Inflammatory macrophage treated with lipopolysaccharide for 1 hour (primary cell): Measurements from ENCODE around the gene UPF1.
A peak's percentile ranks its signal among the peaks of the same experiment; 100 is the strongest.
"Not testable (repeated sequence)": the region's sequence is repeated elsewhere in the genome, so short reads cannot be mapped to it uniquely, and the experiment has no call there.

Experiments used
- DNase-seq, 2 donors: peaks; one replicate each; pipeline ENCODE4 v3.0.0-alpha.2; 2020 to 2022

Gene UPF1

GRCh38 chr19:18800079-18800478, 31.7 kb upstream of the UPF1 start:
- DNase-seq: no peak

DNA sequence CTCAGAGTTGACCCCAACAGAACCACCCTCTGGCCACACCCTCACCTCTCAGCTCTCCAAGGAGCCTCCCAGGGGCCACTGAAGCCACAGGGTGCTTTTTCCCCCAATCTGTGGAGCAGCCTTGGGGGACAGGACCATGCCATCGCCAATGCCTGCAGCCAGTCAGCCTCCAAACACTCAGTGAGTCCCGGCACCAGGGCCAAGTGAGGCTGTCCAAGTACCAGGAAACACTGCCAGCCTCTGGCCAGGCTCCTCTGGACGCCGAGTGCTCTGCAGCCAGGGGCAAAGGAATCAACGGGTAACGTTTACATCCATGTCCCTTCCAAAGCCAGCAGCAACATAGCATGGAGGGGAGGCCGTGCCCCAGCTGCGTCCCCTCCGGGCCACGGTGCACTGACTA, 31.1 kb upstream of the UPF1 start:
- DNase-seq: no peak

DNA sequence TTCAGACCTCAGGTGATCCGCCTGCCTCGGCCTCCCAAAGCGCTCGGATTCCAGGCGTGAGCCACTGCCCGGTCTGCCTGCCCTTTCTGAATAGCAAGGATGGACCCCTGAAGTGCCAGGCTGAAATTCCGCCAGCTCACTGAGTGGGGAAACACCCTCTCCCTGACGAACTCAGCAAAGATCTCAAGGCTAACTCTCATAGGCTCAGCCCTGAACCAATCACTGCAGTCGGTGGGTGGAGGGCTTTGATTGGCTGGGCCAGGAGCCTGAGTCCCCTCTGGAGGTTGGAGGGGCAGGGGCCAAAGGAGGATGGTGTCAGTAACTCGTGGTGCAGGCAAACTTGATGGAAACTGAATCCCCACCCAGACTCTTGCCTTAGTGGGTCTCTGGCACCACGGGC, 29.4 kb upstream of the UPF1 start:
- DNase-seq: no peak

- DNase-seq: no peak
These were observed 28.1 kb upstream of the UPF1 start for GRCh38 chr19:18803550-18804138.

- DNase-seq: no peak
These were observed 27.6 kb upstream of the UPF1 start for GRCh38 chr19:18804139-18804601.

DNA sequence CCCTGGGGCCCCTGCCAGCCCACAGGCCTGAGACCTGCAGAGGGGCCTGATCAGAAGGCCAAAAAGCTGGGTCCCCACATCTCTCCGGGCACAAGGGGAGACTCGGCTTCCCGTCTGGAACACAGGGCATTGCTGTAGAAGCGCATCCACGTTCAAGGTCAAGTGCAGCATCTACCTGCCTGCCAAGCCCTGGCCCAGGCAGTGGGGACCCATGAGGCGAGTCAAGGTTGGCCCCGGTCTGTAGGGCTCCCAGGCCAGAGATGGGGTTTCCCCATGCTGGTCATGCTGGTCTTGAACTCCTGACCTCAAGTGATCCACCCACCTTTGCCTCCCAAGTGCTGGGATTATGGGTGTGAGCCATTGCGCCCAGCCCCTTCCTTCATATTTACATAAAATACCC, 27.1 kb upstream of the UPF1 start:
- DNase-seq: no peak

- DNase-seq: no peak
These were observed 23.9 kb upstream of the UPF1 start for GRCh38 chr19:18807861-18808331.

DNA sequence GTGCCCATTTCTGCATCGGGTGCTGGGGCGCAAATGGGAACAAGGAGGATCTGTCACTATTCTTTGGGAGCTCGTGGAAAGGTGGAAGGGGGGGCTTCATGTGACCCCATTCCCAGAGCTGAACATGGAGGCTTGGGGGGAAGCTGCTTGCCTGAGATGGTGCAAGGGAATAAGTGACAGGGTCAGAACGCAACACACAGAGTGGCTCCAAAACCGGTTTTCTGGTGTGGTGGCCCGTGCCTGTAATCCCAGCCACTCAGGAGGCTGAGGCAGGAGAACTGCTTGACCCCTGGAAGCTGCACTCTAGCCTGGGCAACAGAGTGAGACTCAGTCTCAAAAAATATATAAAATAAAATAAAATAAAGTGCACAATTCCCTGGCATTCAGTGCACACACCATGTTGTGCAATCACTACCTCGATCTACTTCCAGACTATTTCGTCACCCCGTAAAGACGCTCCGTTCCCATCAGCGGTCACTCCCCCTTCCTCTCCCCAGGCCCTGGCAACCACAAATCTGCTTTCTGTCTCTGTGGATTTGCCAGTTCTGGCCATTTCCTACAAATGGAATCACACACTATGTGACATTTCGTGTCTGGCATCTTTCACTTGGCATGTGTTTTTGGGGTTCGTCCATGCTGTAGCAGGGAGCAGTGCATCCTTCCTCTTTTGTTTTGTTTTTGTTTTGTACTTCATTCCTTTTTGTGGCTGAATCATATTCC, 22.4 kb upstream of the UPF1 start:
- peak in 1 of 2 donors; percentile 28 for DNase-seq

DNA sequence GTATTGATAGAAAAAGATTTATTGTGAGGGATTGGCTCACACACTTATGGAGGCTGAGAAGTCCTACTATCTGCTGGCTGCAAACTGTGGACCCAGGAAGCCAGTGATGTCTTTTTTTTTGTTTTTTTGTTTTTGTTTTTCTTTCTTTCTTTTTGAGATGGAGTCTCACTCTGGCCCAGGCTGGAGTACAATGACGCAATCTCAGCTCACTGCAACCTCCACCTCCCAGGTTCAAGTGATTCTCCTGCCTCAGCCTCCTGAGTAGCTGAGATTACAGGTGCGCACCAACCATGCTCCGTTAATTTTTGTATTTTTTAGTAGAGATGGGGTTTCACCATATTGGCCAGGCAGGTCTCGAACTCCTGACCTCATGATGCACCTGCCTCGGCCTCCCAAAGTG, 20.1 kb upstream of the UPF1 start:
- DNase-seq: not testable (repeated sequence)

DNA sequence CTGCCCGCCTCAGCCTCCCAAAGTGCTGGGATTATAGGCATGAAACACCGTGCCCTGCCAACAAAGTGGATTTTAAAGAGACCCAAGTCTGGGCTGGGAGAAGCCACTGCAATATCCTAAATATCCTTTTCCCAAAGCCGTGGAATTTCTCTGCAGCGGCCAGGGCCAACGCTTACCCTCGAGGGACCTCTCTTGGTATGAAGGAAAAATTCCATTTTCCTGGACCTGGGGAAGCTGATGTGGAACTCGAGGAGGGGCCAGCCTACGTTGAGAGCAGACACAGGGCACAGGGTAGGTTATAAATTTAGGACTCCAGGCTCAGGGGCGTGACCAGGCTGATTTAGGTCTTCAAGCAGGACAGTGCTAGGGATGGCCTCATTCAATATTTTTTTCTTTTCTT, 17.7 kb upstream of the UPF1 start:
- DNase-seq: no peak

GRCh38 chr19:18815673-18816072, 16.1 kb upstream of the UPF1 start:
- no peak for DNase-seq

DNA sequence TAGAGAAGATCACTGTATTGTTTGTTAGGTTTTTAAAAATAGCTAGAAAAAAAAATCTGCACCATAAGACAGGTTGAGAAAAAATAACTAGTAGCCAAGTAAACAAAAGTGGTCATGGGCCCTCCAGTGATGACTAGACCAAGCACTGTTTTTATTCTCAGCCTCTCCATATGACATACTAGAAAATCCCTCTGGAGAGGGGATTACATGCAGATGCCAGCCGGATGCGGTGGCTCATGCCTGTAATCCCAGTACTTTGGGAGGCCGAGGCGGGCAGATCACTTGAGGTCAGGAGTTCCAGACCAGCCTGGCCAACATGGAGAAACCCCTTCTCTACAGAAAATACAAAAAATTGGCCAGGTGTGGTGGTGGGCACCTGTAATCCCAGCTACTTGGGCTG, 15.1 kb upstream of the UPF1 start:
- DNase-seq: not testable (repeated sequence)

DNA sequence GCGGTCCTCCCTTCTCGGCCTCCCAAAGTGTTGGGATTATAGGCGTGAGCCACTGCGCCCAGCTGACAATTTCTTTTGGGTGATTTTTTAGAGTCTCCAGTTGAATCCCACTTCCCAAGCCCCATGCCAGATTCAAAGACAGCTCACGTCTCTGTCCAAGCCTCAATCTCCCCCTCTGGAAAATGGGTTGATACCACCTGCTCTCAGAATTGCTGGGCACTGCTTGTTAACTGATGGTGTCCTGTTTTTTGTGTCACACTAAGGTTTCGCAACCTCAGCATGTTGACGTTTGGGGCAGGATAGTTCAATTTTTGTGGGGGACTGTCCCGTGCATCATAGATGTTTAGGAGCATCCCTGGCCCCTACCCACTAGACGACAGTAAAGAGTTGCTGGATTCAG, 14.2 kb upstream of the UPF1 start:
- no peak for DNase-seq

- DNase-seq: peak; percentile 47 to 66
These were observed 3.0 kb upstream of the UPF1 start for GRCh38 chr19:18828786-18829185.

GRCh38 chr19:18830488-18830887, 1.3 kb upstream of the UPF1 start:
- no peak for DNase-seq

GRCh38 chr19:18832306-18833140, 764 bp downstream of the UPF1 start:
- DNase-seq: peak; percentile 13 to 18

DNA sequence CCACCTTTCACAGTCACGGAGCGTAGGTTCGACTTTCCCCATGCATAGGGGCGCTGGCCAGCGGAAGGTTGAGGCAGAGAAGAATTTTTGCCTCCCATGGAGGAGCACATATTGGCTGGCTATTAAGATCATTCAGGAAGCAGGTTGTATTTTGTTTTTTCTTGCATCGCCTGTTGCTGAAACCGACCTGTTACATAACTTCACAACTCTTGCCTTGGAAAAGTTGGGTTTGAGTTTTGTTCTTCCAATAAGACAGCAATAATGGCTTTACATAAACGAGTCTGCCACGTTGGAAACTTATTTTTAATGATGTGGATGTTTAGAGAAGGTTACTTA, 1.4 kb downstream of the UPF1 start:
- no peak for DNase-seq

DNA sequence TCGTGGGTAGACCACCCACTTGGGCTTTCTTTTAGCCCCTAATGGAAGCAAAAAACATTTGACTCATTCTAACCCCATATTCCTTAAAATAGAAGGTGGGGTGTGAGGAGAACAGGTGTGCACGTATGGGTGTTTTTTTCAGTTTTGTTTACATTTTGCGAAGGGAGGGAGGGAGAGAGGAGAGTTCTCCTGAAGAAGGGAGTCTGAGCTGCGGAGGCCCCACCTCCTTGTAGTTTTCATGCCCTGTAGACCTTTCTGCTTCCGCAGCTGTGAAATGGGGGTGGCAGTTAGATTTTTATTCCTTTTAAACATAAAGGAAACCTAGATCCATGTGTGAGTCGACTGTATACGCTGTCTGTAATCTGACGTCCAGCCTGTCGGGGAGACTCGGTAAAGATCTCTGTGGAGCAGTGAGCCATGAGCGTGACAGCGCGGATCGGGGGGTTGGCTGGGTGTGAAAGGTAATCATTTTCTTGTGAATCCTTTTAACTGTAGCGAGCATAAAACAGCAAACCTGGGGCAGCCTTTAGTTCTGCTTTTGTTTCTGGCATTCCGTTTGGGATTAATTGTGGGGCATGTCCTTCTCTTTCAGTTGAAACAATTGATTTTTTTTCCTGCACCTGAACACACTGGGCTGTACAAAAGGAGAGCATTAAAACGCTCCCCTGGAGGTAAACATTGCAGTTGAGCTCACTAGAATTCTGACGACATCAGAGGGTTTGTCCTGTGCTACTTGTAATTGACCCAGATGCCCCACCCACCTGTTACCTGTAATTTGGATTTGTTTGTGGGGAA, 2.3 kb downstream of the UPF1 start:
- DNase-seq: no peak

DNA sequence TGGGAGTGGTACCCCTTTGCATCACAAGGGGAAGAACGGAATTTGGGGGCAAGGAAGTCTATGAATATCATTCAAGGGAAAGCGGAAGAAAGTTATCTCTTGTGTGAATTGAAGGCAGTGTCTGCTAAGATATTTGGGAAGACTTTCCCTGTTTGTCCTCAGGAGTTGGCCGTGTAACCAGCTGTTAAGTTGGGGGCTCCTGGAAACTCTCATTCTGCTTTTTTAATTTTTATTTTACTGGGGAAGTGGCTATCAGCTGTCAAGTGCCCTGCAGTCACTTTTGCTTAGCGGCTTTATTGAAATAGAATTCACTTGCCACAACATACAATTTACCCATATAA, 2.9 kb downstream of the UPF1 start:
- DNase-seq: no peak

DNA sequence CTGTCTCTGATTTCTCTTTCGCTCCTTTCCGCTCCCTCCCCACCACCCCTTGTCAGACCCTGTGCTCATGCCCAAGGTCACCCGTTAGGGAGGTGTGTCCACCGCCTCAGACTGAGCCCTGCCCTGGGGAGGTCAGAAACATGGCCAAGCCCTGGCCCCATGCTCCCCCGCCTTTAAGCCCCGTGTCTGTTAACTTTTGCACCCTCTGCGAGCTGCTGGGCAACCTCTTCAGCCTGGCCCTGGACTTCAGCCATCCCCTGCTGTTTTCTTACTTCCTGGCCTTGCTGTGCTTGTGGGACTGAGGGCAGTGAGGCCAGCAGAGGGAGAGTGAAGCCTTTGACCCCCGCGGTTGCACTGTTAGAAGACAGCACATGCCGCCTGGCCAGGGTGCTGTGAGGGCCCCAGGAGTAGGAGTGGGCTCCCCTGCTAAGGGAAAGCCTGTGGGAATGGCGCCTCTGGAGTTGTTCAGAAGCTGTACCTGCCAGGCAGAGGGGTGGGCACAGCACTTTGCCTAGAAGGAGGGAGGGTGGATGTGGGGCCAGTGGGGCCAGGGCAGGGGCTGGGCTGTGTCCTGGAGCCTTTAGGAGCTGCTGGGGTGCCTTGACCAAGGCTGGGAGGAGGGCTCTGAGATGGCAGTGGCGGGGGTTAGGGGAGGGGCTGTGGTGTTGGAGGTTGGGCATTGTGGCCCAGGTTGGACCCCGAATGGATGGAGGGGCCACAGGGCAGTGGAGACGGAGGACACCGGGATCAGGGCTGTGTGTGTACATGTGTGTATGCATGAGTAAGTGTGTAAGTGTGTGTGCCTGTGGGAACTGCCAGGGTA, 7.9 kb downstream of the UPF1 start:
- no peak for DNase-seq

DNA sequence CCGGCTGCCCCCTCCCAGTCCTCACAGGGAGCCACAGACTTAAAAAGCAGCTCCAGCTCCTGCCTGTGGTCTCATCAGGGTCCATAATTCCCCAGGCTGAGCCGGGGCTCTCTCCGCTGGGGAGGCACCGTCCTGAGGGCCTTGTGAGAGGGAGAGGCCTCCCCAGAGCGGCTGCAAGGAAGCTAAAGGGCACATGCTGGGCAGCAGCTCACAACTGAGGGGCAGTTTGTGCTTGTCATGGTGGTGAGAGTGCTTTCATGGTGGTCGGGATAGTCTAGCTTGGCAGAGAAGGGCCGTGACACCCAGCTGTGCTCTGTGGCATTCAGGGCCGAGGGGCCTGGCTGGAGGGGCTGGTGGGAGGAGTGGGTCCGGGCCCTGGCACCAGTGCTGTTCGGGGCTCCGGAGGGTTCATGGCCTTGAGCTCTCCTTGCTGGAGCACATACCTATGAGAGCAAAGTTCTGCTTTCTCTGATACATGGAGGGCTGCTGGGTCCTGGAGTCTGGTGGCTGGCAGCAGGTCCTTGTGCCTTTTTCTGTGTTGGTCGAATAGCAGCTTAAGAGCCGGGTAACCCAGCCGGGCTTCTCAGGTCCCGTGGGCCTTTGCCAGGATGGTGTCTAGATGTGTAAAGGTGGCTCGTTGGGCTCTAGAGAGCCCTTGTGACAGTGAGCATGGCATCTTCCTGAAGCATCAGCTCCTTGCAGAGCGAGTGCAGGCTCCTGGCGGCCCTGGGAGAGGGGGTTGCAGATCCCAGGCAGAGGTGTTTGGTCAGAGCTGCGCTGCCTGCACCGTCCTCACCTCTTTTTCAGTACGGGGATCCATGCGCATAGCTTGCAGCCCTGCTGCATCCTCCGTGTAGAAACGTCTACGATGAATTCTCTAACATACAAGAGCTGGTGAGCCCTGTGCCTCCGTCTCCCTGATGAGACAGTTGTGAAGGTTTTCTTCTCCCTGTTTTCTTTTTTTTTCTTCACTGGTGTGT, 8.8 kb downstream of the UPF1 start:
- DNase-seq: no peak
